ENCODE measurements around the gene ZNF530.

Gene ZNF530

DNA sequence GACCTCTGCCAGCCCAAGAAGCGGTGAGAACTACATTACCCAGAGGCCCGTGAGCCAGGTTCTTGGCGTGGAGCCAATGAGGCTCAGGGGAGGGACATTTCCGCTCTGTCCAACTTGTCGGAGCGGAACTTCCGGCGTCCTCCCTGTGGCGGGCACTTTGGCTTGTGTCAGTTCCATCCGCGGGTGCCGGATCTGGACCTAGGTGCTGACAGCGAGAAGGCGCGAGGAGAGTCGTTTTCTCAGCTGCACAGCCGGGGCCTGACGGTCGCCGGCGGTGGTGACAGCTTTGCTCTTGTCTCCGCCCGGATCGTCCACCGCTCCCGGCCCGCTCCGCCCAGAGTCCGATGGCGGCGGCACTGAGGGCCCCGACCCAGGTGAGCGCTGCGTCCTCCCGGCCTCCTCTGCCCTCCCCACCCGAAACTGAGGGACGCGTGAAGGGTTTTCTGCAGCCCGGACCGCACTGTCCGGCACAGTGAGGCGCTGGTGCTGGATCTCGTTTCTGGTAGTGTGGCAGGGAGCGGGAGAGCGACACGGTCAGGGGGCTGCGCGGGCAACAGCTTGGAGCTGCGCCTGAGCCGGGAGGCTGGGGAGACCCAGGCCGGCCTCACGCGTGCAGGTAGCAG lies at the start of gene ZNF530:
ZNF530 (plus strand) TSS at position 125 of the 623 bp plus-strand sequence. CDS start 4,461 bp downstream, outside the sequence.
- peak within 1 kb of the TSS; percentile 96 for H3K4me3 ChIP-seq (ENCODE audit: low read depth, low read length)

DNA sequence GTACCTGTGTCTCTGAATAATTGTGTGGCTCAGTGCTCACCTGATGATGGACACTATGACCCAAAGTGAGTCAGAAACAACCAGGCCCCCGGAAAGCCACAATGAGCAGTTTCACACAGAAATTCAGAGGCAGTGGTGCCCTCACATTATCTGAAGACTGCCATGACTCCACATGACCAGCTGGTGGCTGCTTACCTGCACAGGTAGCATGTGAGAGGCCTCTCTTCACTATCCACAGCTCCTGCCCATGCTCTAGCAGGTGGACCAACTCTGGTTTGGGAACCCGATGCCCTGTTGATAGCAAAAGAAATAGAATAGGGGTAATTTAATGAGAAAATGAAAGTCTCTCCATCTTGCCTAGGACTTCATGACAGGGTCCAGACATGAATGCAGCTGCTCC lies 47.3 kb upstream of the ZNF530 start:
- no peak overlapping the region for H3K4me3 ChIP-seq (ENCODE audit: low read depth, low read length)

DNA sequence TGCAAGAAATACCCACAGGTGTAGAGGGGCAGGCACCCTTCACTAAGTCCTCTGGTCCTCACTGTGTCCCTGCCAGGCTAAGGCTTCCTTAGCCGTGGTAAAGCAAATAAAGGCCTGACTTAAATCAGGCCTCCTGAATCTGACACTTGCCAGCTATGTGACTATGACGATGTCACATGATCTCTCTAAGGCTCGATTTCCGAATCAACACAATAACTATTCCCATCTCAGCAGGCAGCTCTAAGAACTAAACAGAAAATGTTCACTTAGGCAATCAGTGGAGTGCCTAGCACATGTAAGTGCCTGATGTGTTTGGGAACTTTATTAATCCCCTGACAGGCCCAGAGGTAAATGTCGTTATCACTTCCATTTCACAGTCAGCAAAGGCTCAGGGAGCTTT lies 42.0 kb upstream of the ZNF530 start:
- no peak overlapping the region for H3K4me3 ChIP-seq (ENCODE audit: low read depth, low read length)

DNA sequence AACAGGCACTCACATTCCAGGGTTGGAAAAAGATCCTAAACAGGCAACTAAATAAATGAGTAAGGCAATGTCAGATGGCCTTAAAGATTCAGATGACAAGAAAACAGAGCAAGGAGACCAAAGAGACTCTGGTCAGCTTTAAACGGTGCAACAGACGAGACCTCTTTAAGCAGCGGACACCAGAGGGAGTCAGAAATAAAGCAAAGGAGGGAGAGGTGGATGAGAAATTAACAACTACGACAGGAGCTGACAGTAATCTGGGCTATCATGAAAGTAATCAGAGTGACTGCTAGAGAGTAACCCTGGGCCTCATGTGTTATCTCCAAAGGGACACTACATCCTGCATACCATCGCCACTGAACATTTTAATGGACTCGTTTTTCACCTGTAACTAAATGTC lies 41.2 kb upstream of the ZNF530 start:
- peak overlapping the region; percentile 94 for H3K4me3 ChIP-seq (ENCODE audit: low read depth, low read length)

DNA sequence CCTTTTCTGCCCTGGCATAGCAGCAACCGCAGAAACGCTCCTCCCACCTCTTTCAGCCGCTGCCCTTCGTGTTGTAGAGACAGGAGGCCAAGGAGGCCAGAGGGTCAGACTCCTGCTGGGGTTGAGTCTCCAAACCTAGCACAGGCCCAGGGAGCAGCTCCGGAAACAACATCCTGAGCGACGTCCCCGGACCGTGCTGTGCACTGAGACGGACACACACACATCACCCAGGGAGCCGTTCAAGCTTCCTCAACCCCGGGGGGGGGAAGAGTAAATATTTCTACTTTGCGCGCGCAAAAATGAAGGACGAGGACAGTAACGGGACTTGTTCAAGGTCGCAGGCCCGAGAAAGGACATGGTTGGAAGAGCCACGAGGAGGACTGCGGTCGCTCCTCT lies 40.7 kb upstream of the ZNF530 start:
- H3K4me3 ChIP-seq (ENCODE audit: low read depth, low read length): peak overlapping the region; percentile 94

DNA sequence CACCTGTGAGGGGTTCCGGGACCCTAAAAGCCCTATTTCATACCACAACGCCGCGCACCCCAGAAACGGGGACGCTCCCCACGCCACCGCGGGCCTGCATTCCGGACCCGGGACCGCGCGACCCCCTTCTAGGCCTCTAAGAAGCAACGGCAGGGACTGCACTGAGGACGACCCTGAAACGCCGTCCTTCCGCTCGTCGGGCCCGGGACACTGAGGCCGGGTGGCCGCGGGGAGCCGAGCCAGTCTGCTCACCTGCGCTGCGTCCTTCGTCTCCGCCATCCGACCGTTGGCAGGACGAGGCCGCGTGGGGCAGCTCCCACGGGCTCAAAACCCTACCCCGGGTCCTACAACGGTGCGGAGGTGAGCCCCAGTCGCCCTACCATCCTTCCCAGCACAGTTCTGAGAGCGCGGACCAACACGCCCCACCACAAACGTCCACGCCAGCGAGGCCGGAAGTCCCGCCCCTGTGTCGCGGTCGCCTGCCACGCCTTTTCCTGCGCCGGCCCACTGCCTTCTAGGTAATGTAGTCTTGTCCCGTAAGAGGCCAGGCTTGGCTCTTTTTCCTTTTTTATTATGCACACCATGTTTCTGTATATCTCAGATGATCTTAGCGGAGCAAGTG lies 40.2 kb upstream of the ZNF530 start, which contains the start of gene ZNF550:
ZNF550 (minus strand) TSS at position 460 of the 622 bp plus-strand sequence; CDS start at position 279, 181 bp downstream.
- H3K4me3 ChIP-seq (ENCODE audit: low read depth, low read length): peak within 1 kb of the TSS; percentile 94

DNA sequence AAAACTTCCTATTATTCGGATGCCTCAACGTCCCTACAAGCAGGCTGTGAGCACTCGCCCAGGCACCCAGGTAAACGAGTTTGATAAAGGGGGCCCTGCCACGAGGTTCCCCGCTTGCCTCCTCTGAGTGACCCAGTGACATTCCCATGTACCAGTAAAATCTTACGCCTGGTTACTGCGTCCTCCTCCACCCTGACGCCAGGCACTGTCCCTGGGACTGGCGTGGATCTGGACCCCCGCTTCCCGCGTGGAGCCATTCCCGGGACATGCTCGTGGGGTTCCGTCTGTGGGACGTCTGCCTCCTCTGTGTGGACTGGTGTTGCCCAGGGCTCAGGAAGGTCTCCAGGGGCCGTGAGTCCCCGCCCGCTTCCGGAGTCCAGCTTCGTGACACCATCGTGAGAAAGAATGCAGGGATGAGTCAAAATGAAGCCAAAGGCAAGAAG lies 39.6 kb upstream of the ZNF530 start:
- H3K4me3 ChIP-seq (ENCODE audit: low read depth, low read length): peak overlapping the region; percentile 94

DNA sequence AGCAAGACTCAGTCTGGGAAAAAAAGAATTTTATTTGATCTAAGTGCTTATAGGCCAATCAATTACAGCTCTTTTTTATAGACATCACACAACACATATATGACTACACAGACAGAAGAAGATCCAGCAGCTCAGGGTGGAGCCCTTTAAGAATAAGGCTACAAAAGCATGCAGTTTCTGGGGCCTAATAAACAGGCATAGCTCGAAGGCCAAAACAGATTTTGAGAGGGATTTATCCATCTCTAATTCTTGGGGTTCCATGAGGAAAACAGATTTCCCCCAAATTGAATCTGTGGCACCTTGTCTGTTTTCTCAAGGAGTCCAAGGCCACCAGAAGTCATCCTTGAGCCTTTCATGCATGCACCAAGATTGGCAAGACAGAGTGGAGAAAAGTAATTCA lies 36.1 kb upstream of the ZNF530 start:
- H3K4me3 ChIP-seq (ENCODE audit: low read depth, low read length): no peak overlapping the region

DNA sequence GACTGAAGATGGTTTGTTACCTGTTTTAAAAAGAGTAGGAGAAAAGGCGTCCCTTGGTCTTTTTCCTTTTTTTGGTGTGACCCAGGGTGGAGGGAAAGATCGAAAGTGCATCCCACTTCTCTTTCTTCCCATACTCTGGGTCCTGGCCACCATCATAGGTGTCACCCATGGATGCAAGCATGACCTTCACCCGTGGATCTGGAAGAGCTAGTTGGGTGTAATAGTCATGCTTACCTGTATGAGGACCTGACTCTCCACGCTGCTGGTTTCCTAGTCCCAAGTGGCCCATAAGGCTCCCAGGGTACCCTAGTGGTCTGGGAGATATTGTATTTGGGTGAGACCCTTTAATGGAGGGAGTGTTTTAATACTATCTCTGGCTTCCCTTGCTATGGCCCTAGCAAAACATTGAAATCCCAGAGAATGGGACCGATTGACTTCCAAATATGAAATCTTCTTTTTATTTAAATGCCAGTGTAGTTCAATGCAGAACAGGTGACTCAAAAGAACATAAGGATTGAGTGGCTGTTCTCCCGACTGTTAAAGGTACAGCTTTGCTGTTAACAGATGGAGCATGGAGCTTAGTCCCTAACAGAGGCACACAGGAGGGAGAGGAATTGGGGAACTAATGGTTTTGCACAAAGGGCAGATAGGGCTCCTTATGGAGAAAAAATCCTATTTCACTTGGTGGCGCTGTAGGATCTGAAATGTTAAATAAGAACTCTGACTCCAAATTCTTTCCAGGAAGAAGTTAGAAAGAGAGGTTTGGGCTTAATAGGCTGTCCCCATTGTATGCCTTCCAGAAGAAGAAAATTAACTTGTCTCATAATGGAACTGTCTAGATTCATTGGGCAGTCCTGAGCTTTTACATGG lies 33.1 kb upstream of the ZNF530 start:
- H3K4me3 ChIP-seq (ENCODE audit: low read depth, low read length): no peak overlapping the region

DNA sequence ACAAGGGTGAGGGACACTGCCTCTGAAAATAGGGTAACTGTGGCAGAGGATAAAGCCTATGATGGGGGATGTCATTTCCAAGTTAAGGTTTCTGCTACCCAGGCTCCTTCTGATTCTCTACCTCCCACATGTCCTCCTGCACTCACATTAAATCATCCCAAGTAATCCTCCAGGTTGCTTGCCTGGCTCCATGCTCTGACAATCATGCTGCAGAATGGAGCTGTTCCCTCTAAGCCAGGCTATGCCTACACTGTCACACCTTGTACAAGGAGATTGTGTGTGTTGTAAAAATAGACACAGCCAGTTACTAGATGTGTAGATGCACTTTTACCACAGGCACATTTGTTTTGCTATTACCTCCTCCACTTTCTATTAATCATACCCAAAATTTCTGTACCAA lies 29.0 kb upstream of the ZNF530 start:
- no peak overlapping the region for H3K4me3 ChIP-seq (ENCODE audit: low read depth, low read length)

DNA sequence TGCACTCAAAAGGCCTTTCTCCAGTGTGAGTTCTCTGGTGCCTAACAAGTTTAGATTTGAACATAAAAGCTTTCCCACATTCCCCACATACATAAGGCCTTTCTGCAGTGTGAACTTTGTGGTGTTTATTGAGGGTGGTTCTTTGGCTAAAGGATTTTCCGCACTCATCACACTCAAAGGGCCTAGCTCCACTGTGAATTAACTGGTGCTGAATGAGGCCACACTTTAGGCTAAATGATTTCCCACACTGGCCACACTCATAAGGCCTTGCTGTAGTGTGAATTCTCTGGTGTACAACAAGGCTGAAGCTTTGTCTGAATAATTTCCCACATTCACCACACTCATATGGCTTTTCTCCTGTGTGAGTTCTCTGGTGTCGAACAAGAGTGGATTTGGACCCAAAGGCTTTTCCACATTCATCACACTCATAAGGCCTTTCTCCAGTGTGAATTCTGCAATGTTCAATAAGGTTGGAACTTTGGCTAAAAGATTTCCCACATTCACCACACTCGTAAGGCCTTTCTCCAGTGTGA lies 27.2 kb upstream of the ZNF530 start:
- no peak overlapping the region for H3K4me3 ChIP-seq (ENCODE audit: low read depth, low read length)

DNA sequence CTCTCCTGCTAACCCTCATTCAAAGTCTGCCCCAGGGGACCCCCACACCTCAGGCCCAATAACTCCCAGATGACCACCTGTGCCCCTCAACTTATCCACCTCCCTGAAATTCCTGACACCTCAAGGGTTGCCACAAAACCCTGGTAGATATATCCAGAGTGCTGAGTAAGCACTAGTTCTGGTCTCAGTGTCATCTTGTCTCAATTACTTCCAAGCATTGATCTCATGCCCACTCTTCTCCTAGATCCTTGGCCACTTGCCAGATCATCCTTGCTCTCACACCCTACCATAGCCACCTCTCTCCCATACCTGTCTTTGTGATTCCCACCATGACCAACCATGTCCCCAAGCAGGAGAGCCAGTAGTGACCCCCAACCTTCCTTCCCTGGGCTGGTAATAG lies 23.0 kb upstream of the ZNF530 start:
- H3K4me3 ChIP-seq (ENCODE audit: low read depth, low read length): no peak overlapping the region

DNA sequence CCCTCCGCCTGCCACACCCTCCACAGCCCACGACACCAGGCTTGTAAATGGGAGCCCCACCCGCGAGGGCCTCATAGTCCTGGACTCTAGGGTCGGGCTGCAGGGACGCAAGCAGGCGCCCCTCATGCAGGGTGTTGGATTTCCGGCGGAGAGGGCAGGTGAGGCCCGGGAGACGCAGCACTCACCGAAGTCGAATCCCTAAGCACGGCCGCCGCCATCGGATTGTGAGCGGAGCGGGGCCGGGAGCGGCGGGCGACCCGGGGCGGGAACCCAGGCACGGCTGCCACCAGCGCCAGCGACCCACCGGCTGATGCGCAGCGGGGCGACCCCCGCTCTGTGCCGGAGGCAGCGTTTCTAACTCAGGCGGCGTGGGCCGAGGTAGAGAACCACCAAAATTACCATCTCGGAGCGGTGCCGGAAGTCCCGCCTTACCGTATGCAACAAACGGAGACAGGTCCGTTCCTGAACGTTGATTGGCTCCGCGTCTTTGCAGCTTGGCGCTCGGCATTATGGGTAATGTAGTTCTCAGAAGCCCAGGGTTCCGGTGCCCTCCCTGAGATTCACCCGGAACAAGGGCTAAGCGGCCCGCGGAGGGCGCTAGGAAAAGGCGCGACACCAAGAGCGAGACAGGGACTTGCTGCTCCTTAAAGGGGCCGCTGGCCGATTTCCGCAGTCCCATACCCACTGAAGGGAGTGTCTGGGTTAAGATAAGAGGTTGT lies 21.0 kb upstream of the ZNF530 start, which contains the start of gene ZNF416:
ZNF416 (minus strand) TSS at position 425 of the 719 bp plus-strand sequence; CDS start at position 218, 207 bp downstream.
- peak within 1 kb of the TSS; percentile 86 for H3K4me3 ChIP-seq (ENCODE audit: low read depth, low read length)

DNA sequence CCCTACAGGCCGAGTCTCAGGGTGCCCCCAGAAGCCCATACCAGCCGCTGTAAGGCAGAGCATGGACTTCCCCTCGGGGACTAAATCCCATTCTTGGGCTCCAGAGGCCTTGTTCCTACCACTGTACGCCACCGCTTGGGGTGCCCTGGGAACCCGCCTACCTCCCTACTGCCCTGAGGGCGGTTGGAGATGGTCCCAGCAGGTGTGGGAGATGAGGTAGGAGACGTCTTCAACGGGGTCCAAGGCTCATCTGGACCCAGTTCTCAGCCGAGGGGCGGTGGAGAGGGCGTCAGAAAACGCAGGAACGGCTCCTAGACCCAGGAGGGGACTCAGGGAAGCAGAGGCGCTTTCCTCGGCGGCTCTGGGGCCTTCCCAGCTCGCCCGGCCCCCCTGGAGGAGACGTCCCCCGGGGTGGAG lies 16.6 kb upstream of the ZNF530 start:
- no peak overlapping the region for H3K4me3 ChIP-seq (ENCODE audit: low read depth, low read length)

DNA sequence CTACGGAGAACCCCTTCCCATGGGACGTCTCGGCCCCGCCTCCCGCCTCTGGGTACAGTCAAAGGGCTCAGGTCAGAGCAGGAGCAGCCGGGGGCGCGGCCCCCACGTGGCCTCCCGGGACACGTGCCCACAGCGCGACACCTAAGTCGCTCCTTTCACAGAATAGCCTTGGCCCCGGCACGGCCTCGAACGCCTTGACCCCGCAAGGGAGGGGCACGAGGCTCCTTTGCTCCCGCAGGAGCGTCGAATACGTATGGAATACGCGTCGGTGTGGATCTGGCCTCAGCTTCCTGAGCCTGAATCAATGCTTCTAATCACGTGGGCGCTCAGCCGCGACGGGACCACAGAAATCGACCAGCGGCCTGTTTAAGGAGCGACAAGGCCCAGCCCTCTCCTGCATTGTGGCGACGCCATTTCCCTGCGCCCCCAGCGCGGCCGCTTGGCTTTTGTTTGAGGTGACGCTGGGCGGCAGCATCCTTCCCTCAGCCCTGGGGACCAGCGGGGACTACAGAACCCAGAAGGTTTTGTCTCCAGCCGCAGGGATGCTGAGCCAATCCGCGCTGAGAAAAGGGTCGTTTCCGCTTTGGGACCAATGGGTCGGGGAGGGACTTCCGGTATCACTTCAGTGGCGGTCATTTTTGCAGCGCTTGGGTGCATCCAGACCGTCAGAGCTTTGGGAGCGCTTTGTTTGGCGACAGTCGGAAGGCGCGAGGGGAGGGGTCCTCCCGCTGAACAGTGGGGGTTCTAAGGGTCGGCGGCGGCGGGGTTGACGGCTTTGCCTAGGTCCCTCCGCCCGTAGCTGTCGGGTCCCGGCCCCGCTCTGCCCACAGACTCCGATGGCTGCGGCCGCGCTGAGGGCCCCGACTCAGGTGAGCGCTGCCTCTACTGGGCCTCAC lies 15.9 kb upstream of the ZNF530 start, which contains the start of gene ZIK1:
ZIK1 (plus strand) TSS at position 625 of the 896 bp plus-strand sequence; CDS start at position 837, 212 bp downstream.
- H3K4me3 ChIP-seq (ENCODE audit: low read depth, low read length): peak within 1 kb of the TSS; percentile 91

DNA sequence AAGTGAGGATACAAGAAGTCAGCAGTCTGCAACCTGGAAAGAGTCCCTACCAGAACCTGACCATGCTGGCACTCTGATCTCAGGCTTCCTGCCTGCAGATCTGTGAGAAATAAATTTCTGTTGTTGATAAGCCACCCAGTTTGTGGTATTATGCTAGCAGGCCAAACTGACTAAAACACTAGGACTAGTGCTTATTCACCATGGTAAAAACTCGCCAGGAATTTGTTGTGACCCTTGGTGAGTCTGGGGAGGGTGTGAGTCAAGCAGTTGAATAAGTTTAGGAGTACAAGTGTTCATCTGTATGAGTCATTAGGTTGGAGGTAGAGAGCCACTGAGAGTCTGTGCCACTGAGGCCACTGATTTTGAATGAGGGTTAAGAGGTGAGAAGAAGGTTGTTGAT lies 12.2 kb upstream of the ZNF530 start:
- H3K4me3 ChIP-seq (ENCODE audit: low read depth, low read length): no peak overlapping the region

DNA sequence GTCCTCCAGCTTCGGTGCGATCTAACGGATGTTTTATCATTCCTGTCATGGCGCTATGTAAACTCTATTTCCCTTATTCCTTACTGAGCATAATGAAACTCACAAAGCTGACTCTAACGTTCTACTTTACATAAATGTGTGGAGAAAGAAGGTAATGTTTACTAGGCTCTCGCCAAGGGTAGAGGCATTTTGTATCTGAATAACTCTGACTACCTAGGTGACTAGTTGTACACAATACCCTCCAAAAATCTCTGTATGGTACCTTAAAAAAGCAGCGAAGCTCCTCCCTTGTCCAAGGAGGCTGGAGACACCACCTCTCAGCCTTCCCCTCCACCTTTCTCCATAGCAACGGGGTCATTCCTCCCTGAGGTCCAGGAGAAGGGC lies 316 bp upstream of the ZNF530 start:
- peak overlapping the region; percentile 96 for H3K4me3 ChIP-seq (ENCODE audit: low read depth, low read length)

DNA sequence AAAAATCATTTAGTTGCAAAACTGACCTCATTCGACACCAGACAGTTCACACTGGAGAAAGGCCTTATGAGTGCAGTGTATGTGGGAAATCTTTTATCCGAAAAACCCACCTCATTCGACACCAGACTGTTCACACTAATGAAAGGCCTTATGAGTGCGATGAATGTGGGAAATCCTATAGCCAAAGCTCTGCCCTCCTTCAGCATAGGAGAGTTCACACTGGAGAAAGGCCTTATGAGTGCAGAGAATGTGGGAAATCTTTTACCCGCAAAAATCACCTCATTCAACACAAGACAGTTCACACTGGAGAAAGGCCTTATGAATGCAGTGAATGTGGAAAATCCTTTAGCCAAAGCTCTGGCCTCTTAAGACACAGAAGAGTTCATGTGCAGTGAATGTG lies 7.2 kb downstream of the ZNF530 start:
- no peak overlapping the region for H3K4me3 ChIP-seq (ENCODE audit: low read depth, low read length)

DNA sequence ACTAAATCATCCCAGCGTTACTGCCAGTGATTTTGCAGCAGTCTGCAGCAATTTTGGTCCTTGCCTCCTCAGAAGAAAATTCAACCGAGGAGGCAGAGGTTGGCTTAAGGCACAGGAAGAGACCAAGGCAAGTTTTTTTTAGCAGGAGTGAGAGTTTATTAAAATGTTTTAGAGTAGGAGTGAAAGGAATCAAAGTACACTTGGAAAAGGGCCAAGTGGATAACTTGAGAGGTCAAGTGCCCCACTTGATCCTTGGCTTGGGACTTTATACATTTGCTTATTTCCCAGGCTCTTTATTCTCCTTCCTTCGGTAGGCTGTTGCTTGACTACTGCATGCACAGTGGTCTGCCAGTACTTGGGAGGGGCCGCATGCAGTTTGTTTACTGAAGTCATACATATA lies 11.4 kb downstream of the ZNF530 start:
- no peak overlapping the region for H3K4me3 ChIP-seq (ENCODE audit: low read depth, low read length)

Measured in iPS-11a (cell line).